HUES64 (cell line): ENCODE measurements around the gene KIAA0825.

ENCODE experiments used
- H3K27ac ChIP-seq: 2 replicates; pipeline ENCODE4 v1.7.0; 2013; ENCODE audit warnings: low read depth, low read length, inconsistent platforms
- H3K27me3 ChIP-seq: 2 replicates; pipeline ENCODE4 v1.6.1; 2013; ENCODE audit warnings: mild to moderate bottlenecking, low read length; ENCODE audit not compliant: insufficient read depth
- H3K36me3 ChIP-seq: 2 replicates; pipeline ENCODE4 v1.6.1; 2013; ENCODE audit warnings: mild to moderate bottlenecking, low read length; ENCODE audit not compliant: insufficient read depth
- H3K4me1 ChIP-seq: 2 replicates; pipeline ENCODE4 v1.6.1; 2013; ENCODE audit warnings: mild to moderate bottlenecking, low read length, moderate library complexity; ENCODE audit not compliant: insufficient read depth
- H3K4me3 ChIP-seq: 2 replicates; pipeline ENCODE4 v1.5.1; 2013; ENCODE audit warnings: mild to moderate bottlenecking, low read length, moderate library complexity
- H3K9ac ChIP-seq: 2 replicates; pipeline ENCODE4 v1.6.1; 2013; ENCODE audit warnings: mild to moderate bottlenecking, low read depth, low read length
- H3K9me3 ChIP-seq: 2 replicates; pipeline ENCODE4 v1.6.1; 2013; ENCODE audit warnings: low read depth, low read length; ENCODE audit not compliant: insufficient read depth
- WGBS: fragments of 150-250, 120-280 bp; methylation state at CpG from one replicate; pipeline ENCODE4 v1.1.7; 2013; ENCODE audit warnings: missing lambda C conversion rate; 5-methylcytosine and 5-hydroxymethylcytosine counted together

KIAA0825 gene

GRCh38 chr5:94623877-94624276, 5.5 kb upstream of the KIAA0825 start:
- no peaks in the 10 kb centered on the region for H3K9me3 ChIP-seq
- no peaks in the 10 kb centered on the region for H3K4me1 ChIP-seq
- no peak overlapping the region for H3K9ac ChIP-seq
- H3K36me3 ChIP-seq = peaks cover 4% of the 10 kb centered on the region
- no peak overlapping the region for H3K4me3 ChIP-seq
- no peaks in the 10 kb centered on the region for H3K27me3 ChIP-seq
- no peak overlapping the region for H3K27ac ChIP-seq
- 94% methylated on average over 2 of the region's 2 CpGs for WGBS

GRCh38 chr5:94623011-94623410, 4.6 kb upstream of the KIAA0825 start:
- Histone ChIP-seq H3K36me3 (no peaks in the 10 kb centered on the region), H3K9ac (no peak overlapping the region), H3K27ac (no peak overlapping the region), H3K9me3 (no peaks in the 10 kb centered on the region), H3K4me3 (no peak overlapping the region), H3K27me3 (no peaks in the 10 kb centered on the region), H3K4me1 (no peaks in the 10 kb centered on the region)

- no peaks in the 10 kb centered on the region for H3K36me3 ChIP-seq
- H3K27me3 ChIP-seq = no peaks in the 10 kb centered on the region
- 97% methylated on average over 5 of the region's 5 CpGs for WGBS
- peaks cover 7% of the 10 kb centered on the region for H3K4me1 ChIP-seq
- H3K9me3 ChIP-seq = no peaks in the 10 kb centered on the region
- H3K4me3 ChIP-seq = no peak overlapping the region
- no peak overlapping the region for H3K27ac ChIP-seq
- no peak overlapping the region for H3K9ac ChIP-seq
These were observed 3.4 kb upstream of the KIAA0825 start for GRCh38 chr5:94621763-94622162.

- Histone ChIP-seq H3K4me1 (peaks cover 19% of the 10 kb centered on the region), H3K27ac (no peak overlapping the region), H3K9ac (no peak overlapping the region), H3K9me3 (no peaks in the 10 kb centered on the region), H3K27me3 (no peaks in the 10 kb centered on the region), H3K36me3 (no peaks in the 10 kb centered on the region), H3K4me3 (no peak overlapping the region)
- WGBS = 100% methylated on average over 2 of the region's 5 CpGs
These were observed 1.9 kb upstream of the KIAA0825 start for GRCh38 chr5:94620256-94620655.

GRCh38 chr5:94618029-94618492, 343 bp downstream of the KIAA0825 start:
- H3K36me3 ChIP-seq = no peaks in the 10 kb centered on the region
- H3K27me3 ChIP-seq = no peaks in the 10 kb centered on the region
- peak overlapping the region; percentile 89 for H3K27ac ChIP-seq
- peak overlapping the region; percentile 82 for H3K4me3 ChIP-seq
- H3K4me1 ChIP-seq = peaks cover 32% of the 10 kb centered on the region
- no peaks in the 10 kb centered on the region for H3K9me3 ChIP-seq
- peak overlapping the region; percentile 88 for H3K9ac ChIP-seq
- WGBS = under 1% methylated on average over 23 of the region's 23 CpGs

GRCh38 chr5:94615862-94616261, 2.5 kb downstream of the KIAA0825 start:
- H3K4me3 ChIP-seq = no peak overlapping the region; the same call in 1 of the 2 replicates
- no peaks in the 10 kb centered on the region for H3K9me3 ChIP-seq
- H3K27ac ChIP-seq = no peak overlapping the region
- no peaks in the 10 kb centered on the region for H3K36me3 ChIP-seq
- H3K4me1 ChIP-seq = peaks cover 32% of the 10 kb centered on the region
- H3K27me3 ChIP-seq = no peaks in the 10 kb centered on the region
- 97% methylated on average over 3 of the region's 3 CpGs for WGBS
- no peak overlapping the region for H3K9ac ChIP-seq

- H3K9me3 ChIP-seq = no peaks in the 10 kb centered on the region
- H3K27ac ChIP-seq = no peak overlapping the region
- peaks cover 32% of the 10 kb centered on the region for H3K4me1 ChIP-seq
- 89% methylated on average over 2 of the region's 2 CpGs for WGBS
- no peak overlapping the region for H3K4me3 ChIP-seq
- H3K9ac ChIP-seq = no peak overlapping the region
- H3K27me3 ChIP-seq = no peaks in the 10 kb centered on the region
- no peaks in the 10 kb centered on the region for H3K36me3 ChIP-seq
These were observed 4.1 kb downstream of the KIAA0825 start for GRCh38 chr5:94614156-94614805.

- no peaks in the 10 kb centered on the region for H3K9me3 ChIP-seq
- H3K9ac ChIP-seq = no peak overlapping the region
- no peaks in the 10 kb centered on the region for H3K36me3 ChIP-seq
- no peak overlapping the region for H3K4me3 ChIP-seq
- peaks cover 32% of the 10 kb centered on the region for H3K4me1 ChIP-seq
- H3K27me3 ChIP-seq = no peaks in the 10 kb centered on the region
- WGBS = no CpG with 5 or more reads among the region's 2 CpGs
- H3K27ac ChIP-seq = no peak overlapping the region
These were observed 4.8 kb downstream of the KIAA0825 start for GRCh38 chr5:94613583-94613982.

- H3K36me3 ChIP-seq = no peaks in the 10 kb centered on the region
- no peaks in the 10 kb centered on the region for H3K9me3 ChIP-seq
- no peak overlapping the region for H3K9ac ChIP-seq
- H3K4me1 ChIP-seq = no peaks in the 10 kb centered on the region
- H3K27ac ChIP-seq = no peak overlapping the region
- 93% methylated on average over 7 of the region's 7 CpGs for whole genome bisulfite sequencing
- no peak overlapping the region for H3K4me3 ChIP-seq
- no peaks in the 10 kb centered on the region for H3K27me3 ChIP-seq
These were observed 23.0 kb downstream of the KIAA0825 start for GRCh38 chr5:94595281-94595840.

GRCh38 chr5:94577466-94578245, 40.7 kb downstream of the KIAA0825 start:
- H3K27me3 ChIP-seq = no peaks in the 10 kb centered on the region
- H3K27ac ChIP-seq = no peak overlapping the region; the same call in 1 of the 2 replicates
- H3K9ac ChIP-seq = no peak overlapping the region
- no peak overlapping the region for H3K4me3 ChIP-seq
- H3K36me3 ChIP-seq = no peaks in the 10 kb centered on the region
- peaks cover 29% of the 10 kb centered on the region for H3K4me1 ChIP-seq
- H3K9me3 ChIP-seq = no peaks in the 10 kb centered on the region

GRCh38 chr5:94575196-94575595, 43.2 kb downstream of the KIAA0825 start:
- H3K9ac ChIP-seq = no peak overlapping the region
- H3K27me3 ChIP-seq = no peaks in the 10 kb centered on the region
- H3K4me3 ChIP-seq = no peak overlapping the region
- peaks cover 32% of the 10 kb centered on the region for H3K4me1 ChIP-seq
- H3K27ac ChIP-seq = no peak overlapping the region
- no peaks in the 10 kb centered on the region for H3K9me3 ChIP-seq
- 93% methylated on average over 4 of the region's 4 CpGs for WGBS
- no peaks in the 10 kb centered on the region for H3K36me3 ChIP-seq
